SU-DHL-6 (cell line): ENCODE results near the gene NKTR.

Source experiments
- H2AFZ ChIP-seq: fragments of 200-600 bp; sonication (generic); 2 replicates; pipeline ENCODE4 v1.6.1; 2014; ENCODE audit warnings: low read depth, mild to moderate bottlenecking, moderate library complexity, mixed read lengths, antibody characterized with exemption, low read length; ENCODE audit not compliant: severe bottlenecking
- H3F3A ChIP-seq: fragments of 200-600 bp; shearing (Covaris generic); 2 replicates; pipeline ENCODE4 v1.6.0; 2016; ENCODE audit warnings: antibody characterized with exemption, mild to moderate bottlenecking; ENCODE audit not compliant: insufficient read depth
- H3K27ac ChIP-seq: fragments of 200-600 bp; sonication (generic); 2 replicates; pipeline ENCODE4 v1.5.1; 2016; ENCODE audit warnings: low read depth, mild to moderate bottlenecking, low read length, moderate library complexity, mixed read lengths
- H3K27me3 ChIP-seq: fragments of 200-600 bp; sonication (generic), shearing (Covaris generic); 2 replicates; pipeline ENCODE4 v1.6.0; 2014; ENCODE audit warnings: mild to moderate bottlenecking, low read length
- H3K36me3 ChIP-seq: fragments of 200-600 bp; sonication (generic); 2 replicates; pipeline ENCODE4 v1.6.1; 2014; ENCODE audit warnings: mild to moderate bottlenecking, low read length, mixed read lengths
- H3K4me2 ChIP-seq: fragments of 300-600, 200-600 bp; shearing (Covaris generic), sonication (generic); 2 replicates; pipeline ENCODE4 v1.6.0; 2014; ENCODE audit warnings: low read length, low read depth, mild to moderate bottlenecking; ENCODE audit not compliant: poor library complexity, severe bottlenecking
- H3K4me3 ChIP-seq: fragments of 200-600 bp; sonication (generic); 2 replicates; pipeline ENCODE4 v1.5.1; 2014; ENCODE audit warnings: antibody characterized with exemption, low read length, mild to moderate bottlenecking, mixed read lengths; ENCODE audit not compliant: insufficient read depth, poor library complexity, severe bottlenecking
- H3K79me2 ChIP-seq: fragments of 200-600 bp; sonication (generic); 2 replicates; pipeline ENCODE4 v1.6.1; 2014; ENCODE audit warnings: mild to moderate bottlenecking, low read length, moderate library complexity; ENCODE audit not compliant: insufficient read depth
- H3K9ac ChIP-seq: fragments of 200-600 bp; sonication (generic); 2 replicates; pipeline ENCODE4 v1.7.0; 2014; ENCODE audit warnings: mild to moderate bottlenecking, low read length
- H3K9me2 ChIP-seq: fragments of 200-600 bp; sonication (generic); replicated peaks from 2 replicates; pipeline ENCODE4 v1.6.1; 2014; ENCODE audit warnings: low read length; ENCODE audit not compliant: insufficient read depth
- H3K9me3 ChIP-seq: fragments of 200-600 bp; sonication (generic); 2 replicates; pipeline ENCODE4 v1.6.1; 2014; ENCODE audit warnings: low read length, mixed read lengths; ENCODE audit not compliant: insufficient read depth
- H4K20me1 ChIP-seq: fragments of 200-600 bp; sonication (generic); 2 replicates; pipeline ENCODE4 v1.6.1; 2014; ENCODE audit warnings: low read depth, mild to moderate bottlenecking, antibody characterized with exemption, low read length, moderate library complexity, mixed read lengths
- EZH2phosphoT487 ChIP-seq: fragments of 200-600 bp; sonication (generic), shearing (Covaris generic); conservative IDR thresholded peaks from 2 replicates; pipeline ENCODE4 v1.6.1; 2018; ENCODE audit warnings: mild to moderate bottlenecking, antibody characterized with exemption, low read length, moderate library complexity, mixed read lengths
- TF ChIP-seq, protein P1 (sequence below): fragments of 200-600 bp; sonication (generic); IDR thresholded peaks from one replicate; pipeline ENCODE4 v1.5.1; 2017; ENCODE audit warnings: antibody characterized with exemption, mild to moderate bottlenecking, low read length, moderate library complexity; ENCODE audit not compliant: insufficient read depth, poor library complexity, severe bottlenecking

Gene NKTR

GRCh38 chr3:42681361-42682038 lies 81.0 kb downstream of the NKTR start:
- Histone ChIP-seq H3F3A (no peaks in the 10 kb centered on the region), H3K79me2 (no peaks in the 10 kb centered on the region), H3K9me3 (no peaks in the 10 kb centered on the region), H2AFZ (no peak overlapping the region), H3K4me2 (no peak overlapping the region), H3K27me3 (no peaks in the 10 kb centered on the region), H3K9me2 (no peaks in the 10 kb centered on the region), H4K20me1 (no peaks in the 10 kb centered on the region), H3K4me3 (no peak overlapping the region), H3K9ac (no peak overlapping the region), H3K27ac (no peak overlapping the region), H3K36me3 (no peaks in the 10 kb centered on the region)
- no peak for TF ChIP-seq EZH2phosphoT487
- TF ChIP-seq, protein P1, sequence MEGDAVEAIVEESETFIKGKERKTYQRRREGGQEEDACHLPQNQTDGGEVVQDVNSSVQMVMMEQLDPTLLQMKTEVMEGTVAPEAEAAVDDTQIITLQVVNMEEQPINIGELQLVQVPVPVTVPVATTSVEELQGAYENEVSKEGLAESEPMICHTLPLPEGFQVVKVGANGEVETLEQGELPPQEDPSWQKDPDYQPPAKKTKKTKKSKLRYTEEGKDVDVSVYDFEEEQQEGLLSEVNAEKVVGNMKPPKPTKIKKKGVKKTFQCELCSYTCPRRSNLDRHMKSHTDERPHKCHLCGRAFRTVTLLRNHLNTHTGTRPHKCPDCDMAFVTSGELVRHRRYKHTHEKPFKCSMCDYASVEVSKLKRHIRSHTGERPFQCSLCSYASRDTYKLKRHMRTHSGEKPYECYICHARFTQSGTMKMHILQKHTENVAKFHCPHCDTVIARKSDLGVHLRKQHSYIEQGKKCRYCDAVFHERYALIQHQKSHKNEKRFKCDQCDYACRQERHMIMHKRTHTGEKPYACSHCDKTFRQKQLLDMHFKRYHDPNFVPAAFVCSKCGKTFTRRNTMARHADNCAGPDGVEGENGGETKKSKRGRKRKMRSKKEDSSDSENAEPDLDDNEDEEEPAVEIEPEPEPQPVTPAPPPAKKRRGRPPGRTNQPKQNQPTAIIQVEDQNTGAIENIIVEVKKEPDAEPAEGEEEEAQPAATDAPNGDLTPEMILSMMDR = no peak

DNA sequence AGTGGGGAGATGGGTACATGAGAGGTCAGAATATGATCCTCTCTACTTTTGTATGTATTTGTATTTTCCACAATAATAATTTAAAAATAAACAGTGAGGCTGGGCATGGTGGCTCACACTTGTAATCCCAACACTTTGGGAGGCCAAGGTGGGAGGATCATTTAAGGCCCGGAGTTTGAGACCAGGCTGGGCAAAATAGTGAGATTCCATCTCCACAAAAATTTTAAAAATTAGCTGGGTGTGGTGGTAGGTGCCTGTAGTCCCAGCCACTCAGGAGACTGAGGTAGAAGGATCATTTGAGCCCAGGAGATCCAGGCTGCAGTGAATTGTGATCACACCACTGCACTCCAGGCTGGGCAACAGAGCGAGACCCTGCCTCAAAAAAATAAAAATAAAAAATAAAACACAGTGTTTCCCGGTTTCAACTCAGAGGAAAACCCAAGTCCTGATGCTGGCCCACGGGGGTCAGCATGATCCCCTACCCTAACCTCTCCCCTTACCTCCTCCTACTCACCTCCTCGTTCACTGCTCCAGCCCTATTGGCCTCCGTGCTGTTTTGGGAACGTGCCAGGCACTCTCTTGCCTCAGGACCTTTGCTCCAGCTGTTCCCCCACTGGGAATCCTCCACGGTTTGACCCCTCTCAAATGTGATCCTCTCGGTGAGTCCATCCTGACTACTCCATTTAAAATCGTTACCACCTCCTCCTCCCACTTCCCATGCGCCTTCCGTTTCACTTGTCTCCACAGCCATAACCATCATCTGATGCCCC lies 82.0 kb downstream of the NKTR start:
- no peaks in the 10 kb centered on the region for H3K9me3 ChIP-seq
- no peaks in the 10 kb centered on the region for H3F3A ChIP-seq
- H3K4me3 ChIP-seq = no peak overlapping the region
- no peak overlapping the region for H3K4me2 ChIP-seq
- no peaks in the 10 kb centered on the region for H3K27me3 ChIP-seq
- H3K36me3 ChIP-seq = no peaks in the 10 kb centered on the region
- H3K9me2 ChIP-seq = no peaks in the 10 kb centered on the region
- no peaks in the 10 kb centered on the region for H4K20me1 ChIP-seq
- H2AFZ ChIP-seq = no peak overlapping the region
- TF ChIP-seq, protein P1 = no peak
- TF ChIP-seq EZH2phosphoT487 = no peak
- no peak overlapping the region for H3K9ac ChIP-seq
- no peaks in the 10 kb centered on the region for H3K79me2 ChIP-seq
- H3K27ac ChIP-seq = no peak overlapping the region

GRCh38 chr3:42683875-42684598 lies 83.6 kb downstream of the NKTR start:
- H3K27me3 ChIP-seq = no peaks in the 10 kb centered on the region
- H3K79me2 ChIP-seq = no peaks in the 10 kb centered on the region
- H3K9me3 ChIP-seq = no peaks in the 10 kb centered on the region
- no peaks in the 10 kb centered on the region for H4K20me1 ChIP-seq
- no peaks in the 10 kb centered on the region for H3K9me2 ChIP-seq
- no peak overlapping the region for H3K27ac ChIP-seq
- no peak for TF ChIP-seq EZH2phosphoT487
- no peak overlapping the region for H2AFZ ChIP-seq
- H3K4me2 ChIP-seq = no peak overlapping the region
- no peaks in the 10 kb centered on the region for H3F3A ChIP-seq
- H3K9ac ChIP-seq = no peak overlapping the region
- H3K4me3 ChIP-seq = no peak overlapping the region
- no peaks in the 10 kb centered on the region for H3K36me3 ChIP-seq
